Measurements from ENCODE around the gene H6PD.

H6PD gene

DNA sequence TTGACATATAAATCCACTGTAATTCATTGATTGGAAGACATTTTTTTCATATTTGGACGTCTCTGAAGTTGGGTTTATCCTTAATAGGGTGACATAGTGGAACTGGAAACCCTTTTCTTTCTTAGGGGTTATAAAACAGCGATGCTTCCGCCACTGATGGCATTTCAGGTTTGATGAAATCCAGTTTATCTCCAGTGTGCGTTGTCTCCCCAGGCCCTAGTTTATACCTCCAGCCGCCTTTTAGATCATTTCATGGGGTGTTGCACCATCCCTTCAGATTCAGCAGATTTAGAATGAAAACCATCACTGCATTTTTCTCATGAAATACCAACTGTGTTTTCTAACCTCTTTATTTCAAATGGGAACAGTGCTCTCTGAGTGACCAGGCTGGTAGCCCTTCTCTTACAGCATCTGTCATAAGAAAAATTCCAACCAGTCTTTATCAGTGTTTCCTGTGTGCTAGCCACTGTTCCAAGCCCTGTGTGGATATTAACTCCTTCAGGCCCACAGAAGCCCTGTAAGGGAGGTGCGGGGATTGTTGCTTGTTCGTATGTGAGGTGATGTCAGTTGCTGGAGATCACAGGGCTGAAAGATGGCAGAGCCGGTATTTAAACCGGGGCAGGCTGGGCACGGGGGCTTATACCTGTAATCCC, 19.0 kb downstream of the H6PD start:
- DNase-seq (ENCODE audit: low read depth in 2 of 3, low spot score in 2 of 3), result no peak

DNA sequence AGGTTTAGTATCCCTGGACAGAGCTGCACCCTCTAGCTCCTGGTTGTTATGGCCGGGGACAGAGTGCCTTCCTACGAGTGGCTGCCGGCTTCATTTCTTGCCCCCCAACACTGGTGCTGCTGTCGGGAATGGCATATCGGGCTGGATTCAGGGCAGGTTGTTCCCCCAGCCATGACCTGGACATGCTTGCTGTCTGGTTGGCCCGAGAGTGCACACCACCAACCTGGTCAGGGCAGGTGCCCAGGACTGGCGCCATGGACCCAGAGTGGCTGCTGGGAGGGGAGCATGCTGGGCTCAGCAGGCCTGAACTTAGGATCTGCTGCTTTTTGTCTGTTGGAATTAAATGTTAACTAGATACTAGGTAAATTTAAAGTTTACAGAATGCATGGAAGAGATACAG, 21.8 kb downstream of the H6PD start:
- no peak for DNase-seq (ENCODE audit: low read depth in 2 of 3, low spot score in 2 of 3)

DNA sequence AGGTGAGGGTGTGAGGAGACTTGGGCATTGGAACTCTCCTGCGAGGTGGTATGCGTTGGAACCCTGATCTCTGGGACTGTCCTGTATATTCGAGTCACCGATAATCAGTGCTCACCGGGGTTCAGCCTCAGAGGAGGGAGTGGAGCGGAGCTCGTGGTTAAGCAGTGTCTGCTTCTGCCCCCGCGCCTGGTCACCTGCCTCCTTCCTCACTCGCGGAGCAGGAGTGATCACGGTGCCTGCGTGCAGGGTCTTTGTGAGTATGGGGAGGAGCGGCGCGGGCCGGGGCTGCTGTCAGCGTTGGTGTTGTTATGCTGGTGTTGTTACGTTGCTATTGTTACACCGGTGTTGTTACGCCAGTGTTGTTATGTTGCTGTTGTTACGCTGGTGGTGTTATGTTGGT, 23.3 kb downstream of the H6PD start:
- DNase-seq (ENCODE audit: low read depth in 2 of 3, low spot score in 2 of 3), result no peak

DNA sequence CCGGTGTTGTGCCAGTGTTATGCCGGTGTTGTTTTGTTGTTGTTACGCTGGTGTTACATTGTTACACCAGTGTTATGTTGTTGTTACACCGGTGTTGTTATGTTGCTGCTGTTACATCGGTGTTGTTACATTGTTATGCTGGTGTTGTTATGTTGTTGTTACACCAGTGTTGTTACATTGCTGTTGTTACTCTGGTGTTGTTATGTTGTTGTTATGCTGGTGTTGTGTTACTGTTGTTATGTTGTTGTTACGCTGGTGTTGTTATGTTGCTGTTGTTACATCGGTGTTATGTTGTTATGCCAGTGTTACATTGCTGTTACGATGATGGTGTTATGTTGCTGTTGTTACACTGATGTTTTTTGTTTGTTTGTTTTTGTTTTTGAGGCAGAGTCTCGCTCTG, 24.1 kb downstream of the H6PD start:
- DNase-seq (ENCODE audit: low read depth in 2 of 3, low spot score in 2 of 3), result no peak

DNA sequence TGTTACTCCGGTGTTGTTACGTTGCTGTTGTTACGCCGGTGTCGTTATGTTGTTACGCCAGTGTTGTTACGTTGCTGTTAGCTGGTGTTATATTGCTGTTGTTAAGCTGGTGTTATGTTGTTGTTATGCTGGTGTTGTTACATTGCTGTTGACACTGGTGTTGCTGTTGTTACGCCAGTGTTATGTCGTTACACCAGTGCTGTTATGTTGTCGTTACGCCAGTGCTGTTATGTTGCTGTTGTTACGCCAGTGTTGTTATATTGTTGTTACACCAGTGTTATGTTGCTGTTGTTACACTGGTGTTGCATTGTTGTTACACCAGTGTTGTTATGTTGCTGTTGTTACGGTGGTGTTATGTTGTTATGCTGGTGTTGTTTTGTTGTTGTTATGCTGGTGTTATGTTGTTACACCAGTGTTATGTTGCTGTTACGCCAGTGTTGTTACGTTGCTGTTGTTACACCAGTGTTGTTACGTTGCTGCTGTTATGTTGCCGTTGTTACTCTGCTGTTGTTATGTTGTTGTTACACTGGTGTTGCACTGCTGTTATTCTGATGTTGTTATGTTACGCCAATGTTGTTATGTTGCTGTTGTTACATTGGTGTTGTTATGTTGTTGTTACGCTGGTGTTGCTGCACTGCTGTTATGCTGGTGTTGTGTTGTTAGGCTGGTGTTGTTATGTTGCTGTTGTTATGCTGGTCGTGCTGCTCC, 25.6 kb downstream of the H6PD start:
- no peak for DNase-seq (ENCODE audit: low read depth in 2 of 3, low spot score in 2 of 3)

DNA sequence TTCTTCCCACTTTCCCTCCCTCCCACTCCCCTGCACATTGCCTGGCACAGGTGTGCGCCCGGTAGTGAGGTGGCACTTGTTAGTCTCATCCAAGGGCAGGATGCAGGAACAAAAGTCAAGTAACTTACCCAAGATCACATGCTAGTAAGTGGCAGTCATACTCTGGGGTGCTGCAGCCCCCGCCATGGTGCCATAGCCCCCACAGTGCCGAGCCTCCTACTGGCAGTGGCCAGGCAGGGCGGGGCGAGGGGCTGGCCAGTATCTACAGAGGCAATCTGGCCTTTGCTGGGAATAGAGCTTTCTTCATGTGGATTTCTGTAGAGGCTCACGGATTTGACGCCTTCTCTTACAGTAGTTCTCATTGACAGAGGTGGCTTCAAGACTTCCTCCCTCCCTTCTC, 26.9 kb downstream of the H6PD start:
- no peak for DNase-seq (ENCODE audit: low read depth in 2 of 3, low spot score in 2 of 3)

GRCh38 chr1:9262096-9262986, 27.8 kb downstream of the H6PD start:
- no peak for DNase-seq (ENCODE audit: low read depth in 2 of 3, low spot score in 2 of 3)

GRCh38 chr1:9263276-9263855, 28.8 kb downstream of the H6PD start:
- DNase-seq (ENCODE audit: low read depth in 2 of 3, low spot score in 2 of 3), result no peak

GRCh38 chr1:9263984-9264872, 29.7 kb downstream of the H6PD start:
- no peak for DNase-seq (ENCODE audit: low read depth in 2 of 3, low spot score in 2 of 3)

- no peak for DNase-seq (ENCODE audit: low read depth in 2 of 3, low spot score in 2 of 3)
These were observed 30.5 kb downstream of the H6PD start for GRCh38 chr1:9265037-9265436.

GRCh38 chr1:9265968-9266367, 31.4 kb downstream of the H6PD start:
- DNase-seq (ENCODE audit: low read depth in 2 of 3, low spot score in 2 of 3), result no peak

DNA sequence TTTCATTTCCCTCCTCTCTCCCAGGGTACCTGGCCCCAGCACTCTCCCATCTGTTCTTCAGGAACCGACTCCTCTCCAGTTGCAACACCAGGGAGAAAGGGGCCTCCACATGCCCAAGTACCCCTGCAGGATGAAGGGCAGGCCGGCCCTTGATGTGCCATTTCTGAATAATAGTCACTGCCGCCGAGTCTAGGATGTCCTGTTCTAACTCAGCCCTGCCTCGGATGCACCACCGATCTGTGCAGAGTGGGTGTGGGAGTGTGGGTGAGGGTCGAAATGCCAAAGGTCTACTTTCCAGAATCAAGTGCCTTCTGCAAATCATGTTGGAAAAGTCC, 32.7 kb downstream of the H6PD start:
- no peak for DNase-seq (ENCODE audit: low read depth in 2 of 3, low spot score in 2 of 3)

DNA sequence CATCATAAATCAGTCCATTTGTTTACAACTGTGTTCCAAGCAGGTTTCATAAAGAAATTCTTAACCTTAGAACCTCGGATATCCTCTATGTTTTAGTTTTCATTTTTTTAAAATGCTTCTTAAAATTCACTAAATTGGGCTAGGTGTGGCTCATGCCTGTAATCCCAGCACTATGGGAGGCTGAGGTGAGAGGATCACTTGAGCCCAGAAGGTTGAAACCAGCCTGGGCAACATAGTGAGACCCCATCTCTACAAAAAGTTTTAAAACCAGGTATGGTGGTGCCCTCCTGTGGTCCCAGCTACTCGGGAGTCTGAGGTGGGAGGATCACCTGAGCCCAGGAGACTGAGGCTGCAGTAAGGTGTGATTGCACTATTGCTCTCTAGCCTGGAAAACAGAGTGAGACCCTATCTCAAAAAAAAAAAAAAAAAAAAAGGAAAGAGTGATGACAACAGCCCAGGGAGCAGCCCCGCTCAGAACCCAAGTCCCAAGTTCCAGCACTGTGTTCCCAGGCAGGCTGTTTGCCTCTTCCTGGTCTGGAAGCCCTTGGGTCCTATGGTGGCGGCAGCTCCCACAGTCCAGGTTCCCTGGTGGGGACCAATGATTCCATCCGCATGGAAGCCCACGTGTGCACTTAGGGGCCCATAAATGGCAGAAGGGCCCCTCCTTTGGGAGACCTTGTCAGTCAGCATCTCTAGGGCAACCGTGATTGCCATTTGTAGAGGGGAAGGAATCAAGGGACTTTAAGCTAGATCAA, 33.4 kb downstream of the H6PD start:
- DNase-seq (ENCODE audit: low read depth in 2 of 3, low spot score in 2 of 3), result no peak

GRCh38 chr1:9269078-9269501, 34.5 kb downstream of the H6PD start:
- no peak for DNase-seq (ENCODE audit: low read depth in 2 of 3, low spot score in 2 of 3)

DNA sequence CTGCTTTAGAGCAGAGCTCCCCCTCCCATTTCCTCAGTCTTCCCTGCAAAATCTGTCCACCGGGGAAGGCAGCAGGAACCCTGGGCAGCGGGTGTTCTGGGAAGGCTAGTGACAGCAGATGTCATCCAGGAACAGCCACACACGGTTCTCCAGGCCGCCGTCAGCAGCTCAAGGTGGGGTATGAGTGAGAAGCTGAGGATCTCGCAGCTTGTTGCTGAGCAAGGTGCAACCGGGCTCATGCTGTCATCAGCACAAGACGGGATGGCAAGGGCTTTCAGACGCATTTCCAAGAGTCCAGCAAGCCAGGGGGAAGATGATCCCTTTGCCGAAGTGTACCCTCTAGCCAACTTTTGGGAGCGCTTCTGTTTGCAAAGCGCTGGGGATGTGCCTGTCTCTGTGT, 35.1 kb downstream of the H6PD start:
- no peak for DNase-seq (ENCODE audit: low read depth in 2 of 3, low spot score in 2 of 3)

- DNase-seq (ENCODE audit: low read depth in 2 of 3, low spot score in 2 of 3), result no peak
These were observed 35.8 kb downstream of the H6PD start for GRCh38 chr1:9270290-9270883.

DNA sequence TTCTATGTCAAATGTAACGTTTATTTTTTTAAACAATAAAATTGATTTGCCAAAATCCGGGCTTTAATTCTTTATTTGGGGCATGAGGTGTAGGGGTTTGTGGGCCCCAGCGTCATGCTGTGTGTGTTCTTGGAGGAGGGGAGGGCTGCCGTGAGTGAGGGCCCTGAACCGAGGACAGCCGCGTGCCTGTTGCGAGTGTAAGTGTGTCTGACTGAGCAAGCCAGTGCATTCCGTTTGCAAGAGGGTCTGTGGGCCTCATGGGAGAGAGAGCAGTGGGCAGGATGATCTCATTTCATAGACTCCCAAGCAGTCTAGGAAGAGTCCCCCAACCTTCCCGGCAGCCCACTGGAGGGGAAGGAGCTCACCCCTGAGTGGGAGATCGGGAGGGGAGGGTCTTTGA, 36.7 kb downstream of the H6PD start:
- DNase-seq (ENCODE audit: low read depth in 2 of 3, low spot score in 2 of 3), result no peak

GRCh38 chr1:9271861-9272595, 37.5 kb downstream of the H6PD start:
- no peak for DNase-seq (ENCODE audit: low read depth in 2 of 3, low spot score in 2 of 3)

DNA sequence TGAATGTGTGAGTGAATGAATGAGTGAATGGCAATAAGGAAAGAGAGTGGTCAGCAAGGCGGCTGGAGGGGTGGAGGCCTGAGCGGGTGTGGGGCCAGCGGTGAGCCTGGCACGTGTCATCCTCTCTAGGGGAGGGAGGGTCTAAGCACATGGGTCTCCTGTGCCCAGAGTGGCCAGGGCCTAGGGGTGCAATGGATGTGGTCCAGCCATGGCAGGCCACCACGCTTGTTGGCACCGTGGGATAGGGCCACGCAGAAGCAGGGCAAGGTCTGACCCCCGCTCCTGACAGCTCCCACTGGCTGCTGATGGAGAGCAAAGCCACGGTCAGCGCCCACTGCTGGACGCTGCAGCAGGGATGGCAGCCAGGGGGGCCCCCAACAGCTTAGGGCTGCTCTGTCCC, 38.6 kb downstream of the H6PD start:
- no peak for DNase-seq (ENCODE audit: low read depth in 2 of 3, low spot score in 2 of 3)

All from activated CD8-positive, alpha-beta memory T cell treated with anti-CD3 and anti-CD28 coated beads for 48 hours (primary cell).